ENCODE measurements around the gene EEF1G. TPM values are rescaled to one million over a fixed set of nuclear protein-coding genes. Genes with fewer than 3 reads are reported as not detected.
"Not testable (repeated sequence)": the region's sequence is repeated elsewhere in the genome, so short reads cannot be mapped to it uniquely, and the experiment has no call there.

The EEF1G gene
- total RNA-seq, 1 experiment from 2014 or later: 1,815 TPM

DNA sequence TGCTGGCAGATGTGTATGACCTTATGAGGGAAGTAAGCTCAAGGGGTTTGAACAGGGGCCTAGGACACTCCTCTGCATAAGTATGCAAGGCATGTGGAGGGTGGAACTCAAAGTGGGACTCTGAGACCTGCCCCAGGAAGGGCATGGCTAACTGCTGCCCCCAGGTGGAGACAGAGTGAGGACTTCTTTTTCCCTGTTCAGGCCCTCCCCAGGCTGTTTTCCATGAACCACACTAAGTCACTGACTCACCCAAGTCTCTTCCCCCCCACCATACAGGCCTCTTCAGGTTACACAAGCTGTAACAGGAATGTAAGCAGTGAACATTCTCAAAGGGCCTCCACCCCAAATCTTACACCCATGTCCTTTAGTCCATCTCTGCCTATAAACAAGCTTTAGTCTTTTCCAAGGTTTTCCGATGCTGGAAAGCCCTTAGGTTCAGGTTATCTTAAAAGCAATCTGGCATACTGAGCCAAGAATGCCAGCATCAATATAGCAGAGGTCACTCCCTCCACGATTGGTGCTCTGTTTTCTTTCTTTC is 13.1 kb downstream of the EEF1G start:
- Histone ChIP-seq H3K27me3 (ENCODE audit: low read length) (no peaks in the 10 kb centered on the region), H4K20me1 (ENCODE audit: low read length) (peaks cover 15% of the 10 kb centered on the region; the same call in 1 of the 2 replicates), H3K9me2 (replicated peaks; ENCODE audit: low read length) (no peaks in the 10 kb centered on the region), H3K27ac (ENCODE audit: low read length) (peak overlapping the region; percentile 47; the same call in 1 of the 2 replicates), H3K4me2 (ENCODE audit: low read length) (peak overlapping the region; percentile 34), H3K4me1 (ENCODE audit: insufficient read depth, low read length) (peaks cover 71% of the 10 kb centered on the region), H3K4me3 (ENCODE audit: low read length) (no peak overlapping the region), H2AFZ (ENCODE audit: low read length) (no peak overlapping the region), H3K9ac (ENCODE audit: low read length) (no peak overlapping the region), H3K36me3 (ENCODE audit: low read depth, low read length) (peaks cover 48% of the 10 kb centered on the region), H3K9me3 (ENCODE audit: low read length) (no peaks in the 10 kb centered on the region), H3K79me2 (ENCODE audit: low read length) (peaks cover 43% of the 10 kb centered on the region), H3F3A (ENCODE audit: low read length, unreplicated experiment) (peaks cover 12% of the 10 kb centered on the region)
- DNase-seq: peak; percentile 99
- ChIA-PET POLR2A (ENCODE audit: unreplicated experiment) (interaction anchor here (0.6 to 1.7 kb wide), 7 partner anchors 13 to 857 kb away, joined by 3 to 17 read pairs (median 5); partner anchors contain the start of genes AHNAK, EEF1G and TUT1), CTCF (interaction anchor here (0.5 to 2.7 kb wide), 19 partner anchors 13 to 1110 kb away, joined by 3 to 54 read pairs (median 4); partner anchors contain the start of genes AHNAK, EEF1G, GANAB and TUT1)
- TF ChIP-seq, protein P1, sequence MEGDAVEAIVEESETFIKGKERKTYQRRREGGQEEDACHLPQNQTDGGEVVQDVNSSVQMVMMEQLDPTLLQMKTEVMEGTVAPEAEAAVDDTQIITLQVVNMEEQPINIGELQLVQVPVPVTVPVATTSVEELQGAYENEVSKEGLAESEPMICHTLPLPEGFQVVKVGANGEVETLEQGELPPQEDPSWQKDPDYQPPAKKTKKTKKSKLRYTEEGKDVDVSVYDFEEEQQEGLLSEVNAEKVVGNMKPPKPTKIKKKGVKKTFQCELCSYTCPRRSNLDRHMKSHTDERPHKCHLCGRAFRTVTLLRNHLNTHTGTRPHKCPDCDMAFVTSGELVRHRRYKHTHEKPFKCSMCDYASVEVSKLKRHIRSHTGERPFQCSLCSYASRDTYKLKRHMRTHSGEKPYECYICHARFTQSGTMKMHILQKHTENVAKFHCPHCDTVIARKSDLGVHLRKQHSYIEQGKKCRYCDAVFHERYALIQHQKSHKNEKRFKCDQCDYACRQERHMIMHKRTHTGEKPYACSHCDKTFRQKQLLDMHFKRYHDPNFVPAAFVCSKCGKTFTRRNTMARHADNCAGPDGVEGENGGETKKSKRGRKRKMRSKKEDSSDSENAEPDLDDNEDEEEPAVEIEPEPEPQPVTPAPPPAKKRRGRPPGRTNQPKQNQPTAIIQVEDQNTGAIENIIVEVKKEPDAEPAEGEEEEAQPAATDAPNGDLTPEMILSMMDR (conservative IDR thresholded peaks at IDR 0.05; ENCODE audit: low read depth, low read length): peak; percentile 96
- TF ChIP-seq EZH2 (IDR thresholded peaks at IDR 0.05; ENCODE audit: low read length, unreplicated experiment): no peak
- intact Hi-C loops (cut with micrococcal nuclease): loop anchor here (1.0 kb wide), 5 partner anchors 14 to 165 kb away; partner anchors contain the start of genes AHNAK and TUT1
- peak; percentile 63 for ATAC-seq
- no TSS peak for BruUV-seq (replicated peaks)

DNA sequence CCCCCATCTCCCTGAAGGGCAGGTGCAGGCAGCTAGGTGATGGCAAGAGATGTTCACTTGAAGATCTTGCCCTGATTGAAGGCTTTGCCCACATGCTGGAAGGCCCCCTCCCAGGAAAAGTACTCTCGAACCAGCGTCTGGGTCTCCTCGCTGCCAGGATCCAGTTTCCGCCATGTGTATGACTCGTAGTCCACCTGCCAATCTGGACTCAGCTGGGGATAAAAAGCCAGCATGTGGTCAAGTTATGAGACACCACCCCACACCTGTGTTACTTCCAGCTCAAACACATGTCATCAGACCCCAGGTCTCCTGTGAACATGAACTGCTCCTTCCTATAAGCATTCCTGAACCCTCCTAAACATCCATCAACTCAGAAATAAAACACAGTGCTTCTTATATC is 14.1 kb downstream of the EEF1G start:
- Histone ChIP-seq H3K4me1 (ENCODE audit: insufficient read depth, low read length) (peaks cover 81% of the 10 kb centered on the region), H3K79me2 (ENCODE audit: low read length) (peaks cover 38% of the 10 kb centered on the region), H3F3A (ENCODE audit: low read length, unreplicated experiment) (peaks cover 12% of the 10 kb centered on the region), H3K27ac (ENCODE audit: low read length) (peak overlapping the region; percentile 47), H3K4me2 (ENCODE audit: low read length) (peak overlapping the region; percentile 15; the same call in 1 of the 2 replicates), H3K36me3 (ENCODE audit: low read depth, low read length) (peaks cover 40% of the 10 kb centered on the region)
- POLR2A ChIA-PET (ENCODE audit: unreplicated experiment): interaction anchor here (0.7 kb wide), 1 partner anchor 42 kb away, joined by 6 read pairs; the partner anchor contains the start of gene MTA2
- not testable (repeated sequence) for H3K27me3 ChIP-seq (ENCODE audit: low read length); ATAC-seq; H3K4me3 ChIP-seq (ENCODE audit: low read length); H3K9me2 ChIP-seq (replicated peaks; ENCODE audit: low read length); H3K9me3 ChIP-seq (ENCODE audit: low read length); H3K9ac ChIP-seq (ENCODE audit: low read length); H2AFZ ChIP-seq (ENCODE audit: low read length); H4K20me1 ChIP-seq (ENCODE audit: low read length); BruUV-seq (replicated peaks)
- DNase-seq: peak; percentile 61
- CTCF ChIA-PET: interaction anchor here (0.6 to 2.7 kb wide), 6 partner anchors 13 to 165 kb away, joined by 3 to 54 read pairs (median 7); partner anchors contain the start of gene AHNAK
- intact Hi-C loops (cut with micrococcal nuclease): loop anchor here (1.0 to 10.0 kb wide), 6 partner anchors 13 to 585 kb away; partner anchors contain the start of genes AHNAK and TUT1

DNA sequence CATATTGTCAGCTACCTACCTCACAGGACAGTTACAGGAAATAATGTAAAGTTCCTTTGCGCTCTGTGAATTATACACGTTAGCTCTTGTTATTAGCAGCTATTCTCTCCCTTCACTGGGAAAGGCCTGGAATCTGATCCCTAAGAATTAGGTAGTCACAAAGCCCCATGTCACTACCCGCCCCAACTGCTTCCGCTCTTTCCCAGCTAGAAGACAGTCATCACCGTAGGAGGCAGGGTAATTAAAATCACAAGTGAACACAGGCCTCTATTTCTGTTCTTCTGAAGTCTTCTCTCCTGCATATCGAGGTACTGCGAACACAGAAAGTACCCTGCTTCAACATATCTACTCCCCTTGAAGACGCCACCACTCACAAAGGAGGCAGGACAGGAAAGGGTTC is 14.5 kb downstream of the EEF1G start:
- DNase-seq: no peak
- Histone ChIP-seq H2AFZ (ENCODE audit: low read length) (no peak overlapping the region), H3K4me1 (ENCODE audit: insufficient read depth, low read length) (peaks cover 85% of the 10 kb centered on the region), H3K9me2 (replicated peaks; ENCODE audit: low read length) (no peaks in the 10 kb centered on the region), H3K4me3 (ENCODE audit: low read length) (no peak overlapping the region), H3F3A (ENCODE audit: low read length, unreplicated experiment) (peaks cover 15% of the 10 kb centered on the region), H4K20me1 (ENCODE audit: low read length) (0 out of 2 replicates have a peak, but pooled peaks cover 7% of the 10 kb centered on the region), H3K27me3 (ENCODE audit: low read length) (no peaks in the 10 kb centered on the region), H3K36me3 (ENCODE audit: low read depth, low read length) (peaks cover 40% of the 10 kb centered on the region), H3K9ac (ENCODE audit: low read length) (no peak overlapping the region), H3K27ac (ENCODE audit: low read length) (peak overlapping the region; percentile 28), H3K9me3 (ENCODE audit: low read length) (no peaks in the 10 kb centered on the region), H3K79me2 (ENCODE audit: low read length) (peaks cover 38% of the 10 kb centered on the region), H3K4me2 (ENCODE audit: low read length) (no peak overlapping the region)
- intact Hi-C loops (cut with micrococcal nuclease): loop anchor here (10.0 kb wide), 1 partner anchor 584 kb away; no protein-coding TSS in a partner anchor
- CTCF ChIA-PET: interaction anchor here (0.6 to 2.7 kb wide), 5 partner anchors 12 to 164 kb away, joined by 3 to 54 read pairs (median 9); partner anchors contain the start of gene AHNAK
- ATAC-seq: no peak
- BruUV-seq (replicated peaks): no TSS peak
- POLR2A ChIA-PET (ENCODE audit: unreplicated experiment): interaction anchor here (0.7 kb wide), 1 partner anchor 42 kb away, joined by 6 read pairs; the partner anchor contains the start of gene MTA2
- TF ChIP-seq, protein P1 (conservative IDR thresholded peaks at IDR 0.05; ENCODE audit: low read depth, low read length): no peak
- TF ChIP-seq EZH2 (IDR thresholded peaks at IDR 0.05; ENCODE audit: low read length, unreplicated experiment) (no peak), EZH2phosphoT487 (IDR thresholded peaks at IDR 0.05; ENCODE audit: borderline replicate concordance, low read length) (no peak)
